Transverse colon (tissue), 3 donors: ENCODE results near the gene XXYLT1.

ENCODE experiments used
- EP300 ChIP-seq: sonication (generic); formaldehyde crosslinking; IDR thresholded peaks from one replicate; pipeline ENCODE4 v1.6.1; 2017; ENCODE audit warnings: antibody characterized with exemption, low read depth
- POLR2A ChIP-seq: fragments of 450-650 bp; IDR thresholded peaks from one replicate; pipeline ENCODE4 v1.6.1; 2016; ENCODE audit warnings: antibody characterized with exemption, mild to moderate bottlenecking, moderate library complexity
- TF ChIP-seq, protein P1 (sequence below), 5 experiments: fragments of 200-600 bp in 3 of 5; fragments of 450-650 bp in 2 of 5; sonication (generic) in 3 of 5; IDR thresholded peaks; 1 replicate in 2 of 5; 2 replicates in 3 of 5; pipeline ENCODE4 v1.5.1; 2016 to 2017; ENCODE audit warnings: antibody characterized with exemption in 5 of 5, inconsistent platforms in 3 of 5, mild to moderate bottlenecking in 2 of 5, moderate library complexity in 1 of 5

DNA sequence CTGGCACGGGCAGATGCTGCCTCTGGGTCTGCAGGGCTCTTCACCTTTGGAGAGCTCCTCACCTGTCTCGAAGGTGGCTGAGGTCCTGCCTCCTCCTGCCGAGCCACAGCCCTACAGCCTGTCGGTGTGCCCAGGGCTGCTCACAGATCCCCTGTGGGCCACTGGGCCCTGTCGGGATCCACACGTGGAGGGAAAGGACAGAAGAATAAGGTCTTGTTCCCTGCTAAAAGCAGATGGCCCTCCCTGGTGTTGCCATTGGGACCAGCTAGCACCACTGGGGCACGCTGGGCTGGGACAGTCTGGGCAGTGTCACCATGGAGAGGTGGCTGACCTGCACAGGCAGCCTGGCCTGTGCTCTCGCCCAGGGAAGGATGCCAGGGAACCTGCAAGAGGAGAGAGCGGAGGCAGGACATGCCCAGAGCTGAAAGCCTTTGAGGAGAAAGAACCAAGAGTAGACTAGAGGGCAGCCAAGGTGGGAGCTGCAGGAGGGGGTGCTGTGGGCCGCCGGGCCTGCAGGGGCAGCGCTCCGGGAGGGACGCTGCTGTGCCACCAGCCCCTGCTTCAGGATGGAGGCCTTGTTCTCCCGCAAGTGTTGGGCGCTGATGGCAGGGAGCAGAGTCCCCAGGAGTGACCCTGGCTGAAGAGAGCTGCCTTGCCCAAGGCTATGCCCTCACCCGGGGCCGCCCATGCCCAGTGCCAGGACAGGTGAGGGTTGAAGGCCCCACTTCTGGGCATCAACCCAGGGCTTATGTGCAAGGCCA lies 210.2 kb downstream of the XXYLT1 start:
- TF ChIP-seq, protein P1, sequence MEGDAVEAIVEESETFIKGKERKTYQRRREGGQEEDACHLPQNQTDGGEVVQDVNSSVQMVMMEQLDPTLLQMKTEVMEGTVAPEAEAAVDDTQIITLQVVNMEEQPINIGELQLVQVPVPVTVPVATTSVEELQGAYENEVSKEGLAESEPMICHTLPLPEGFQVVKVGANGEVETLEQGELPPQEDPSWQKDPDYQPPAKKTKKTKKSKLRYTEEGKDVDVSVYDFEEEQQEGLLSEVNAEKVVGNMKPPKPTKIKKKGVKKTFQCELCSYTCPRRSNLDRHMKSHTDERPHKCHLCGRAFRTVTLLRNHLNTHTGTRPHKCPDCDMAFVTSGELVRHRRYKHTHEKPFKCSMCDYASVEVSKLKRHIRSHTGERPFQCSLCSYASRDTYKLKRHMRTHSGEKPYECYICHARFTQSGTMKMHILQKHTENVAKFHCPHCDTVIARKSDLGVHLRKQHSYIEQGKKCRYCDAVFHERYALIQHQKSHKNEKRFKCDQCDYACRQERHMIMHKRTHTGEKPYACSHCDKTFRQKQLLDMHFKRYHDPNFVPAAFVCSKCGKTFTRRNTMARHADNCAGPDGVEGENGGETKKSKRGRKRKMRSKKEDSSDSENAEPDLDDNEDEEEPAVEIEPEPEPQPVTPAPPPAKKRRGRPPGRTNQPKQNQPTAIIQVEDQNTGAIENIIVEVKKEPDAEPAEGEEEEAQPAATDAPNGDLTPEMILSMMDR (IDR thresholded peaks at IDR 0.05), result no peak
- TF ChIP-seq POLR2A (no peak), EP300 (no peak)
